HG03135 (cell line): ENCODE measurements around the gene TOP2A.

Source experiments
- ATAC-seq: cut with Tn5 transposase; IDR thresholded peaks from one replicate; pipeline ENCODE4 v1.9.1; 2021; ENCODE audit warnings: mild to moderate bottlenecking, moderate library complexity; ENCODE audit not compliant: unreplicated experiment

The TOP2A gene

GRCh38 chr17:40348136-40348504, 69.6 kb downstream of the TOP2A start:
- no peak for ATAC-seq

GRCh38 chr17:40347319-40348135, 70.2 kb downstream of the TOP2A start:
- no peak for ATAC-seq

GRCh38 chr17:40346765-40347158, 70.9 kb downstream of the TOP2A start:
- ATAC-seq = no peak

GRCh38 chr17:40345994-40346764, 71.5 kb downstream of the TOP2A start:
- ATAC-seq = no peak

GRCh38 chr17:40345161-40345993, 72.3 kb downstream of the TOP2A start:
- ATAC-seq = no peak

- no peak for ATAC-seq
Observed at GRCh38 chr17:40344421-40345160, 73.1 kb downstream of the TOP2A start.

- ATAC-seq = no peak
Observed at GRCh38 chr17:40343219-40344119, 74.2 kb downstream of the TOP2A start.

GRCh38 chr17:40342504-40343218, 75.0 kb downstream of the TOP2A start:
- no peak for ATAC-seq

GRCh38 chr17:40341808-40342503, 75.7 kb downstream of the TOP2A start:
- ATAC-seq = no peak

- peak; percentile 62 for ATAC-seq
Observed at GRCh38 chr17:40340880-40341807, 76.6 kb downstream of the TOP2A start.

- ATAC-seq = no peak
Observed at GRCh38 chr17:40340327-40340726, 77.4 kb downstream of the TOP2A start.

GRCh38 chr17:40338941-40339649, 78.6 kb downstream of the TOP2A start:
- ATAC-seq = no peak
